K562 (cell line): ENCODE data around the gene POU2AF1. TPM values are rescaled to one million over a fixed set of nuclear protein-coding genes. Genes with fewer than 3 reads are reported as not detected.

Experiments used
- DEAF1 ChIP-seq: fragments of 450-650 bp; formaldehyde crosslinking; IDR thresholded peaks from 2 replicates; pipeline ENCODE4 v1.4.0; 2020; ENCODE audit warnings: mild to moderate bottlenecking, moderate library complexity
- JUND ChIP-seq, 2 experiments: IDR thresholded peaks; 2 replicates in 1 of 2; 3 replicates in 1 of 2; pipeline ENCODE4 v1.6.1; 2011; ENCODE audit warnings: borderline replicate concordance in 2 of 2, low read depth in 2 of 2, low read length in 2 of 2, improper control_type of control experiment in 1 of 2, missing biosample characterization in 1 of 2, missing genetic modification characterization in 1 of 2, missing genetic modification reagents in 1 of 2
- MAFG ChIP-seq: fragments of 450-650 bp; conservative IDR thresholded peaks from 2 replicates; pipeline ENCODE4 v1.6.1; 2016; ENCODE audit warnings: missing genetic modification characterization, missing compliant biosample characterization
- MAFK ChIP-seq: IDR thresholded peaks from 2 replicates; pipeline ENCODE4 v1.6.1; 2011; ENCODE audit warnings: low read length, improper control_type of control experiment
- NFE2 ChIP-seq: IDR thresholded peaks from 2 replicates; pipeline ENCODE4 v1.6.1; 2014; ENCODE audit warnings: antibody characterized with exemption, low read depth
- ZBTB7A ChIP-seq: IDR thresholded peaks from 2 replicates; pipeline ENCODE4 v1.6.1; 2011; ENCODE audit warnings: low read depth, mild to moderate bottlenecking, low read length, moderate library complexity, borderline replicate concordance; ENCODE audit not compliant: control insufficient read depth
- ZNF436 ChIP-seq: fragments of 250-450, 450-650 bp; sonication (Bioruptor Pico); formaldehyde crosslinking; IDR thresholded peaks from 2 replicates; pipeline ENCODE4 v1.7.0; 2020; ENCODE audit warnings: mild to moderate bottlenecking
- ZNF740 ChIP-seq, 3 experiments: fragments of 200-800 bp in 1 of 3; sonication (Bioruptor generic) in 1 of 3; sonication (generic) in 1 of 3; formaldehyde crosslinking in 1 of 3; IDR thresholded peaks; 2 replicates each; pipeline versions ENCODE4 v1.6.1 to v1.8.0; 2016 to 2022; ENCODE audit warnings: mild to moderate bottlenecking in 2 of 3, missing compliant biosample characterization in 2 of 3, missing genetic modification characterization in 2 of 3, missing genetic modification reagents in 1 of 3
- polyA plus RNA-seq, 8 experiments: library from polyadenylated mRNA; depleted of rRNA in 4 of 8; stranded (reverse) in 5 of 8; unstranded in 3 of 8; fragments of >200 nt; fragmentation: Nextera tagmentation in 2 of 8; fragmentation: Illumina TruSeq in 1 of 8; extraction: Ambion mirVana in 2 of 8; extraction: Trizol in 1 of 8; gene quantifications; 2 replicates each; pipeline versions ENCODE4 v1.2.1 to v1.2.3, GENCODE V29; 2011 to 2014; ENCODE audit warnings: inconsistent platforms in 1 of 8, missing spikeins in 1 of 8
- total RNA-seq, 7 experiments: library from RNA; depleted of rRNA in 6 of 7; stranded (reverse); fragments of >200 nt in 6 of 7; fragmentation: Illumina TruSeq in 2 of 7; extraction: Trizol in 2 of 7; gene quantifications; 2 replicates each; pipeline versions ENCODE4 v1.2.1 to v1.2.3, GENCODE V29; 2011 to 2021; ENCODE audit warnings: low replicate concordance in 1 of 7
- TF ChIP-seq, protein P1 (sequence below), 2 experiments: fragments of 450-650 bp; formaldehyde crosslinking in 1 of 2; IDR thresholded peaks; 2 replicates each; pipeline versions ENCODE4 v1.4.0 to v1.6.1; 2014 to 2020; ENCODE audit warnings: mild to moderate bottlenecking in 2 of 2, borderline replicate concordance in 1 of 2, low read depth in 1 of 2
- TF ChIP-seq, protein P2 (sequence below), 3 experiments: IDR thresholded peaks in 2 of 3; conservative IDR thresholded peaks in 1 of 3; 2 replicates each; pipeline ENCODE4 v1.5.1; 2011 to 2012; ENCODE audit warnings: low read length in 3 of 3, mild to moderate bottlenecking in 3 of 3, control low read depth in 2 of 3, improper control_type of control experiment in 1 of 3, inconsistent platforms in 1 of 3, low read depth in 1 of 3, mixed read lengths in 1 of 3, moderate library complexity in 1 of 3; ENCODE audit not compliant: insufficient read depth in 2 of 3

The POU2AF1 gene
- total and polyA plus RNA-seq, 9 of the 15 experiments (the other 6 are each of a cell fraction or from before 2014, with no cell fraction given) = 0.09 TPM; not detected in 8

GRCh38 chr11:111422494-111423249 is 43.6 kb upstream of the POU2AF1 start (continued):
- TF ChIP-seq DEAF1 (CRISPR knock-in tag) = 0 out of 2 replicates have a peak, but pooled peaks have one; percentile 17
- peak; percentile 89 for TF ChIP-seq MAFG (tag)
- TF ChIP-seq NFE2 = peak; percentile 91
- no peak for TF ChIP-seq ZNF740 (CRISPR knock-in tag; IDR thresholded peaks at IDR 0.05)
- TF ChIP-seq ZNF740 (tag; IDR thresholded peaks at IDR 0.05) = peak in 1 of 2 experiments; percentile 66; a peak in 2 of 4 replicates
- TF ChIP-seq JUND (IDR thresholded peaks at IDR 0.05; ENCODE audit: borderline replicate concordance, low read depth, low read length) = 0 out of 2 replicates have a peak, but pooled peaks have one; percentile 22
- no peak for TF ChIP-seq JUND (tag; IDR thresholded peaks at IDR 0.05; ENCODE audit: borderline replicate concordance, low read depth, low read length)
- TF ChIP-seq ZNF436 (CRISPR knock-in tag) = no peak
- TF ChIP-seq MAFK = peak; percentile 86
- TF ChIP-seq, protein P1, sequence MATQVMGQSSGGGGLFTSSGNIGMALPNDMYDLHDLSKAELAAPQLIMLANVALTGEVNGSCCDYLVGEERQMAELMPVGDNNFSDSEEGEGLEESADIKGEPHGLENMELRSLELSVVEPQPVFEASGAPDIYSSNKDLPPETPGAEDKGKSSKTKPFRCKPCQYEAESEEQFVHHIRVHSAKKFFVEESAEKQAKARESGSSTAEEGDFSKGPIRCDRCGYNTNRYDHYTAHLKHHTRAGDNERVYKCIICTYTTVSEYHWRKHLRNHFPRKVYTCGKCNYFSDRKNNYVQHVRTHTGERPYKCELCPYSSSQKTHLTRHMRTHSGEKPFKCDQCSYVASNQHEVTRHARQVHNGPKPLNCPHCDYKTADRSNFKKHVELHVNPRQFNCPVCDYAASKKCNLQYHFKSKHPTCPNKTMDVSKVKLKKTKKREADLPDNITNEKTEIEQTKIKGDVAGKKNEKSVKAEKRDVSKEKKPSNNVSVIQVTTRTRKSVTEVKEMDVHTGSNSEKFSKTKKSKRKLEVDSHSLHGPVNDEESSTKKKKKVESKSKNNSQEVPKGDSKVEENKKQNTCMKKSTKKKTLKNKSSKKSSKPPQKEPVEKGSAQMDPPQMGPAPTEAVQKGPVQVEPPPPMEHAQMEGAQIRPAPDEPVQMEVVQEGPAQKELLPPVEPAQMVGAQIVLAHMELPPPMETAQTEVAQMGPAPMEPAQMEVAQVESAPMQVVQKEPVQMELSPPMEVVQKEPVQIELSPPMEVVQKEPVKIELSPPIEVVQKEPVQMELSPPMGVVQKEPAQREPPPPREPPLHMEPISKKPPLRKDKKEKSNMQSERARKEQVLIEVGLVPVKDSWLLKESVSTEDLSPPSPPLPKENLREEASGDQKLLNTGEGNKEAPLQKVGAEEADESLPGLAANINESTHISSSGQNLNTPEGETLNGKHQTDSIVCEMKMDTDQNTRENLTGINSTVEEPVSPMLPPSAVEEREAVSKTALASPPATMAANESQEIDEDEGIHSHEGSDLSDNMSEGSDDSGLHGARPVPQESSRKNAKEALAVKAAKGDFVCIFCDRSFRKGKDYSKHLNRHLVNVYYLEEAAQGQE (IDR thresholded peaks at IDR 0.05; ENCODE audit: borderline replicate concordance) = peak; percentile 57; the same call in 1 of the 2 replicates
- TF ChIP-seq, protein P1 (CRISPR knock-in tag; IDR thresholded peaks at IDR 0.05; ENCODE audit: low read depth) = no peak
- TF ChIP-seq ZBTB7A = 0 out of 2 replicates have a peak, but pooled peaks have one; percentile 37
- TF ChIP-seq, protein P2, sequence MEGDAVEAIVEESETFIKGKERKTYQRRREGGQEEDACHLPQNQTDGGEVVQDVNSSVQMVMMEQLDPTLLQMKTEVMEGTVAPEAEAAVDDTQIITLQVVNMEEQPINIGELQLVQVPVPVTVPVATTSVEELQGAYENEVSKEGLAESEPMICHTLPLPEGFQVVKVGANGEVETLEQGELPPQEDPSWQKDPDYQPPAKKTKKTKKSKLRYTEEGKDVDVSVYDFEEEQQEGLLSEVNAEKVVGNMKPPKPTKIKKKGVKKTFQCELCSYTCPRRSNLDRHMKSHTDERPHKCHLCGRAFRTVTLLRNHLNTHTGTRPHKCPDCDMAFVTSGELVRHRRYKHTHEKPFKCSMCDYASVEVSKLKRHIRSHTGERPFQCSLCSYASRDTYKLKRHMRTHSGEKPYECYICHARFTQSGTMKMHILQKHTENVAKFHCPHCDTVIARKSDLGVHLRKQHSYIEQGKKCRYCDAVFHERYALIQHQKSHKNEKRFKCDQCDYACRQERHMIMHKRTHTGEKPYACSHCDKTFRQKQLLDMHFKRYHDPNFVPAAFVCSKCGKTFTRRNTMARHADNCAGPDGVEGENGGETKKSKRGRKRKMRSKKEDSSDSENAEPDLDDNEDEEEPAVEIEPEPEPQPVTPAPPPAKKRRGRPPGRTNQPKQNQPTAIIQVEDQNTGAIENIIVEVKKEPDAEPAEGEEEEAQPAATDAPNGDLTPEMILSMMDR (IDR thresholded peaks at IDR 0.05 in 2 of 3, conservative IDR thresholded peaks at IDR 0.05 in 1 of 3; ENCODE audit: insufficient read depth in 2 of 3, low read depth in 1 of 3, low read length in 3 of 3) = peak; percentile 80 to 90 (median 82)
